GM21515 (cell line): Measurements from ENCODE around the gene GPR6.

Source experiments
- ATAC-seq: cut with Tn5 transposase; IDR thresholded peaks from one replicate; pipeline ENCODE4 v1.9.1; 2021; ENCODE audit not compliant: unreplicated experiment

The GPR6 gene

DNA sequence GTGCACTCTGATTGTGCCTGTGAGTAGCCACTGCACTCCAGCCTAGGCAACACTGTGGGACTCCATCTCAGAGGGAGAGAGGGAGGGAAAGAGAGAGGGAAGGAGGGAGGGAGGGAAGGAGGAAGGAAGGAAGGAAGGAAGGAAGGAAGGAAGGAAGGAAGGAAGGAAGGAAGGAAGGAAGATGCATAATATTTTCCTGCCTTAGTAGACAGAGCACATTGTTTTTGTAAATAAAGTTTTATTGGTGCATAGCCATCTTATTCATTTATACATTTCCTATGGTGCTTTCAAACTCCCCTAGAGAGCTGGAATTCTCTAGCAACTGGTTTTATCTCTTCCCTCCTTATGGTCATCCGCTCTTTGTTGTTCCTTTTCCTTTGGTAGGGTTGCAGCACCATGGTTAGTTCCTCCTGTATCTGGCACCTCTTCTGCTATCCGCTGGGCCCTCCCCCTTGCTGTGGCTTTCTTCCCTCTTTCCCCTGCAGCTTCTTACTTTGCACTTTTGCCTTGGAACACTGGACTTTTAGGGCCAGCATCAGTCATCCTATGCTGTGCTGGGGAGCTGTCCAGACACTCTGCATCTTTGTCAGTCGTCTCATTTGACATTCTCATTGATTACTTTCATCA is 20.2 kb downstream of the GPR6 start:
- ATAC-seq = no peak

DNA sequence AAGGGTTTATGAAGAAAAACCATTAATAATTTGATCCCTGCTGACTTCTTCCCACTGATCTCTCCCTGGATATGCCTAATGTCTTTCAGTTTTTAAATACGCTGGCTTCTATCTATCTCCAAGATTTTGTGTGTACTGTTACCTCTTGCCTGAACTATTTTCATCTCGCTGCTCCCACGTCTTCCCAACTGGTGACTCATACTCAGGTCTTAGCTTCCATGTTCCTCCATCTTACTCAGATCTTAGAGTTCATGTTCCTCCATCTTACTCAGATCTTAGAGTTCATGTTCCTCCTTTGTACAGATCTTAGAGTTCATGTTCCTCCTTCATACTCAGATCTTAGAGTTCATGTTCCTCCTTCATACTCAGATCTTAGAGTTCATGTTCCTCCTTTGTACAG is 21.6 kb downstream of the GPR6 start:
- ATAC-seq = no peak

DNA sequence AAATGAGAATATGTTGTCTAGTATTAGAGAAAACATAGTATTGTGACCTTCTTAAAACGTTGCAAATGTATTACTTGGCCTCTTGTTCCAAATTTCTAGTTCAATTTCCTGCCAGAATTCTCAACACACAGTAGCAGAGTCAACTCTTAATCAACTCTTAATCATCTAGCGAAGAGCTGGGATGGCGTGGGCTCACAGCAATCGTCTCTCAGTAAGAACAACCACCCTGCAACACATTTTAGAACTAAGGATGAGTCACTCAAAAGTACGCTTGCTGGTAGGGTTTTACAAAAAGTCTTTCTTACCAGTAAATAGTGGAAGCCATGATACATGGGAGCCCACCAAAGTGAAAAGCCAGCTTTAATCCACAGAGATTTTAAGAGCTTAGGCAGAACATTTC is 24.6 kb downstream of the GPR6 start:
- ATAC-seq = no peak

DNA sequence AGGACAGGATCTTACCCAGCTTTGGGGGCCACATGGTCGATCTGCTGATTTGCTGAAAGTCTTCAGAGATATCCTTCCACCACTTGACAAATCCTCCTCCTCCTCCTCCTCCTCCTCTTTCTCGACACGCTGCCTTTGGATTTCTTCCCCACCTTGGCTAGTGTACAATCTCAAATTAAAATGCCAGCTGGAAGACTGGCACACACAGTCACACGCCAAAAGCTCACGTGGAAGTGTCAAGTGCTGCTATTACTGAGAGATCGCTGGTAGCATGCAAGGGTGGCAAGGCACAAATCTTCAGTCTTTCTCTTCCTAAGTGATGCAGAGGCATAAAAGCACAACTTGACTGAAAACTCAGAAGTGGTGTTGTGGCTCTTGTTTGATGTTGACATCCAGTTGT is 35.3 kb downstream of the GPR6 start:
- ATAC-seq = no peak

DNA sequence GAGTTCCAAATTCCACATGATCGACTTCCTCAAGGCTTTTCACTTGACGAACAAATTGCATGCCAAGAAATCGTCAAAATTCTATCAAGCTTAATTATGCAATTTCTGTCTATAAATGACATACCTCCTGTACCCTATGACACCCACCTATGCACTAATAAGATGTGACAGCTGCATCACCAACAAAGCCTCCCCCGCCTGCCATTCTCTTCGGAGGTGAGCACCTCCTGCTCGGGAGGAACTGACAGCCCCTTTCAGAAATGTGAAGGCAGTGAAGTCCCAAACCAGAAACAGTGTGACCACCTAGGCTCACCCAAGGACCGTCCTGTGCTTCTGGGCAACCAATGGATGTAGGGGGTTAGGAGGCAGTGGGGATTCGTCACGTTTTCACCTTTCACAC is 37.1 kb downstream of the GPR6 start:
- ATAC-seq = no peak

DNA sequence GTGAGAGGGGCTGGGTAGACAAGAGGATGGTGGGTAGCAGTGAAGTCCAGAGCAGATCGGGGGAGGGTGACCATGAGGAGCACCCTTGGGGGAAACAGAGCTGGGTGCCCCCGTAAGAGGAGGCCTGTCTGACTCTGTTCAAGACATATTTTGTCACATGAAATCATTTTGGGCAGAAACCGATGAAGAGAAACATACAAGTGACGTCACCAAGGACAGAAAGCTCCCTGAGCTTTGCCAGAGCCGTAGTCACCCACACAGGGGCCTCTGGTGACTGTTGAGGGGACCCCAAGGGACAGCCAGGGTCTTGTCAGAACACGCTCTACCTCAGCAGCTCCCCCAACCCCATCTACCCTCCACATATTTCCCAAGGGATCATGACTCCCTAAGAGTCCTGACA is 39.2 kb downstream of the GPR6 start:
- no peak for ATAC-seq

DNA sequence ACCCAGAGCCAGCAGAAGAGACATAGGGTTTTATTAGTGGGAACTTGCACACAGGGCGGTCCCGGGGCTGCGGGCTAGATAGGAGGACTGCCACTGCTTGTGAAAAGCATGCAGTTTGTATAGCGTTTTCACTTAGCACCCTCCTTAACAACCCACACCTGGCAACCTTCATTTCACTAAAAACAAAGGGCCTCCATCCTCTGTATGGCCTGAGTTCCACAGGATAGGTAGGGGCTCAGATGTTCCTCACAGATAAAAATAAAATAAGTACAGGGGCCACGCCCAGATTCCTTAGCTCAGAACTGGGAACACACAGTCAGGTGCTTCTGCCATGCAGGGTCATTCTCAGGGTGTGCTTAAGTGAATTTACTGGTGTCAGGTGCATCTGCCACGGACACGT is 39.8 kb downstream of the GPR6 start:
- ATAC-seq = no peak

DNA sequence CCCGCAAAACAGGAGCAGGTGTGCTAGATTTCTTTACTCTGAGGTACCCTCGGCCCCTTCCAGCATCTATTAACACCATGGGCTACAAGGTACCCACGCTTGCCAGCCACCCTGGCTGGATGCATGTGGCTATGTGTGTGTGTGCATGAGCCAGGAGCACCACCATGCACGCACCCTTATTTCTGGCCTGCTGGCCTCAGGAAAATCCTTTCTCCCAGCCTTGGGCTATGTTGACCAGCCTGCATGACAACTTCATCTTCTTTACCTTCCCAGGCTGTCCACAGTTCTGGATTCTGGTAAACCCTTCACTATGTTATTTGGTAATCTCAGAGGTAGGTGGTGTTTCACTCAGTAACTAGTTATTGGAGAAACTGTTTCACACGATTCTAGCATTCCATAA is 40.4 kb downstream of the GPR6 start:
- ATAC-seq = no peak

DNA sequence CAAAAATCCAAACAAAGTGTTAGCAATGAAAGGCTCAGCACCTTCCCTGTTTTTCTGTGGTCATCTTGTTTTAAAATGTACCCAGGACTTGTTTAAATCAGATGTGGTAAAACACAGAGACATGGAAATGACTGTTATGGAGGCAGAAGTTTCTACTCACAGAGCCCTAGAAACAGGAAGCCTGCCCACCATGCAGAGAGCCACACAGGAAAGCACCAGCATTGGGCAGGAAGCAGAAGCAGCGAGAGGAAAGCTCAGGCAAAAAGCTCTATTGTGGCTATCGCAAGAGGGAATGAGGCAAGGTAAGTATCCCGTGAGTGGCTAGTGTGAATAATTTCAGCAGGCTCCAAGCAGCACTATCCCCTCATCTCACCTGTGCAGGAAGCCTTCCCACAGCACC is 42.8 kb downstream of the GPR6 start:
- no peak for ATAC-seq

DNA sequence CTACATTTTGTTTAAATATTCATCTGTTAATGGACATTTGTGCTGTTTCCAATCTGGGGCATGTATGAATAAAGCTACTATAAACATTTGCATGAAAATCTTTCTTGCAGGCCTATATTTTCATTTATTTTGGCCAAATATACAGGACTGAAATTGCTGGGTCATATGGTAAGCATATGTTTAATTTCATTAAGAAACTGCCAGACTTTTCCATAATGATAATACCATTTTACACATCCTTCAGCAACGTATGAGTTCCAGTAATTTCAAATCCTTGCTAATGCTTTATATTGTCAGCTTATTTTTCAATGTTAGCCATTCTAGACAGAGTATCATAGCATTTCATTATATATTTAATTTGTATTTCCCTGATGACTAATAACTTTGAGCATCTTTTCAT is 51.0 kb downstream of the GPR6 start:
- ATAC-seq = no peak
